Measurements from ENCODE around the gene GAS1.

The GAS1 gene

DNA sequence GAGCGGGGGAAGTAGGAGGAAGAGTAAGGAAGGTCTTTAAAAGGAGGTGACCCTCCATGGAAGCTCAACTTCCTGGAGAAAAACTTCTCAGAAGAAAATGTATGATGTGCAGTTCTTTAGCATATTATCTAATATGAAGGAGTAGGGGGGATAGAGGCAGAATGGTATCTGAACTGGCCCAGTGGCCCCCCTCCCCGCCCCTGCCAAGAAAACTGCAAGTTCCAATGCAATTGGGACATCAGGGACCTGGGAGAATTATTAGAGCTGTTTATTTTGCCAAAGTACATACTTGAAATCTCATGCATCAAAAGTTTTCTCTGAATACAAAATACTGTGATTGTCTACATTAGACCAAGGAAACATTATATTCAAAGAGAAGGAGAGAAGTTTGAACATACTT lies 40.6 kb upstream of the GAS1 start:
- TF ChIP-seq CSDC2 (CRISPR knock-in tag; IDR thresholded peaks at IDR 0.05) (no peak), RARB (CRISPR knock-in tag; IDR thresholded peaks at IDR 0.05) (no peak), ZNF8 (CRISPR knock-in tag; IDR thresholded peaks at IDR 0.05) (no peak), ZC3H10 (CRISPR knock-in tag; IDR thresholded peaks at IDR 0.05) (no peak), GLIS3 (CRISPR knock-in tag; IDR thresholded peaks at IDR 0.05) (no peak), ISL1 (CRISPR knock-in tag; IDR thresholded peaks at IDR 0.05) (no peak), SNAI2 (CRISPR knock-in tag; IDR thresholded peaks at IDR 0.05) (no peak), BACH2 (CRISPR knock-in tag; IDR thresholded peaks at IDR 0.05; ENCODE audit: borderline replicate concordance) (no peak), TOX (CRISPR knock-in tag; IDR thresholded peaks at IDR 0.05; ENCODE audit: borderline replicate concordance) (no peak), ZNF565 (CRISPR knock-in tag; conservative IDR thresholded peaks at IDR 0.05; ENCODE audit: low read depth) (no peak), ZNF70 (CRISPR knock-in tag; IDR thresholded peaks at IDR 0.05) (no peak)
- TF ChIP-seq, protein P1, sequence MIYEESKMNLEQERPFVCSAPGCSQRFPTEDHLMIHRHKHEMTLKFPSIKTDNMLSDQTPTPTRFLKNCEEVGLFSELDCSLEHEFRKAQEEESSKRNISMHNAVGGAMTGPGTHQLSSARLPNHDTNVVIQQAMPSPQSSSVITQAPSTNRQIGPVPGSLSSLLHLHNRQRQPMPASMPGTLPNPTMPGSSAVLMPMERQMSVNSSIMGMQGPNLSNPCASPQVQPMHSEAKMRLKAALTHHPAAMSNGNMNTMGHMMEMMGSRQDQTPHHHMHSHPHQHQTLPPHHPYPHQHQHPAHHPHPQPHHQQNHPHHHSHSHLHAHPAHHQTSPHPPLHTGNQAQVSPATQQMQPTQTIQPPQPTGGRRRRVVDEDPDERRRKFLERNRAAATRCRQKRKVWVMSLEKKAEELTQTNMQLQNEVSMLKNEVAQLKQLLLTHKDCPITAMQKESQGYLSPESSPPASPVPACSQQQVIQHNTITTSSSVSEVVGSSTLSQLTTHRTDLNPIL (CRISPR knock-in tag; IDR thresholded peaks at IDR 0.05; ENCODE audit: low read depth) = no peak
- TF ChIP-seq, protein P2, sequence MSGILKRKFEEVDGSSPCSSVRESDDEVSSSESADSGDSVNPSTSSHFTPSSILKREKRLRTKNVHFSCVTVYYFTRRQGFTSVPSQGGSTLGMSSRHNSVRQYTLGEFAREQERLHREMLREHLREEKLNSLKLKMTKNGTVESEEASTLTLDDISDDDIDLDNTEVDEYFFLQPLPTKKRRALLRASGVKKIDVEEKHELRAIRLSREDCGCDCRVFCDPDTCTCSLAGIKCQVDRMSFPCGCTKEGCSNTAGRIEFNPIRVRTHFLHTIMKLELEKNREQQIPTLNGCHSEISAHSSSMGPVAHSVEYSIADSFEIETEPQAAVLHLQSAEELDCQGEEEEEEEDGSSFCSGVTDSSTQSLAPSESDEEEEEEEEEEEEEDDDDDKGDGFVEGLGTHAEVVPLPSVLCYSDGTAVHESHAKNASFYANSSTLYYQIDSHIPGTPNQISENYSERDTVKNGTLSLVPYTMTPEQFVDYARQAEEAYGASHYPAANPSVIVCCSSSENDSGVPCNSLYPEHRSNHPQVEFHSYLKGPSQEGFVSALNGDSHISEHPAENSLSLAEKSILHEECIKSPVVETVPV (CRISPR knock-in tag; IDR thresholded peaks at IDR 0.05) = no peak
- TF ChIP-seq, protein P3, sequence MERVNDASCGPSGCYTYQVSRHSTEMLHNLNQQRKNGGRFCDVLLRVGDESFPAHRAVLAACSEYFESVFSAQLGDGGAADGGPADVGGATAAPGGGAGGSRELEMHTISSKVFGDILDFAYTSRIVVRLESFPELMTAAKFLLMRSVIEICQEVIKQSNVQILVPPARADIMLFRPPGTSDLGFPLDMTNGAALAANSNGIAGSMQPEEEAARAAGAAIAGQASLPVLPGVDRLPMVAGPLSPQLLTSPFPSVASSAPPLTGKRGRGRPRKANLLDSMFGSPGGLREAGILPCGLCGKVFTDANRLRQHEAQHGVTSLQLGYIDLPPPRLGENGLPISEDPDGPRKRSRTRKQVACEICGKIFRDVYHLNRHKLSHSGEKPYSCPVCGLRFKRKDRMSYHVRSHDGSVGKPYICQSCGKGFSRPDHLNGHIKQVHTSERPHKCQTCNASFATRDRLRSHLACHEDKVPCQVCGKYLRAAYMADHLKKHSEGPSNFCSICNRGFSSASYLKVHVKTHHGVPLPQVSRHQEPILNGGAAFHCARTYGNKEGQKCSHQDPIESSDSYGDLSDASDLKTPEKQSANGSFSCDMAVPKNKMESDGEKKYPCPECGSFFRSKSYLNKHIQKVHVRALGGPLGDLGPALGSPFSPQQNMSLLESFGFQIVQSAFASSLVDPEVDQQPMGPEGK (CRISPR knock-in tag; IDR thresholded peaks at IDR 0.05; ENCODE audit: borderline replicate concordance) = no peak
- no peak for ATAC-seq

DNA sequence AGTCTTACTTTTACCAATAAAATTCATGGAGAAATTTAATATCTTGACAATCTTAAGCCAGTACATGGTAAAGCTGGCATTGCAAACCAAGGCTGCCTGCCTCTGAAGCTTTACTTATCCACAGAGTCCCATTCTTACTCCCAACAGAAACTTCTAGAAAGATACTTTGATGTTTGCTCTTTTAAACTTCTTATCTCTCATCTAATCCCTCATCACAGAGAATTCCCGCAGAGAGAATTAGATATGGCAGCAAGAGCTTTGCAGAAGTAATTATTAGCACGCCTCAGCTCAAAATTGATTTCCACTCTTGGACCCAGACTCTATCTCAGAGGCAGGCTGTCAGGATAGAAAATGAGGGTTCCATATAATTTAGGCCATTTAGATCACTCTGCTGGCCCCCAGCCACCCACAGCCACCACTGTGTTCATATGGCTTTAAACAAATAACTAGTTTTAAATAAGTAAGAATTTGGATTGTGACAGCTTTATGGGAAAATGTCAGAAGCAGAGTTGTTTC lies 37.9 kb upstream of the GAS1 start:
- TF ChIP-seq ZNF8 (CRISPR knock-in tag; IDR thresholded peaks at IDR 0.05) (no peak), OSR1 (CRISPR knock-in tag; IDR thresholded peaks at IDR 0.05) (no peak), RARB (CRISPR knock-in tag; IDR thresholded peaks at IDR 0.05) (no peak), ESRRG (CRISPR knock-in tag; IDR thresholded peaks at IDR 0.05) (no peak)
- TF ChIP-seq, protein P3 (CRISPR knock-in tag; IDR thresholded peaks at IDR 0.05; ENCODE audit: borderline replicate concordance) = no peak
- no peak for ATAC-seq

DNA sequence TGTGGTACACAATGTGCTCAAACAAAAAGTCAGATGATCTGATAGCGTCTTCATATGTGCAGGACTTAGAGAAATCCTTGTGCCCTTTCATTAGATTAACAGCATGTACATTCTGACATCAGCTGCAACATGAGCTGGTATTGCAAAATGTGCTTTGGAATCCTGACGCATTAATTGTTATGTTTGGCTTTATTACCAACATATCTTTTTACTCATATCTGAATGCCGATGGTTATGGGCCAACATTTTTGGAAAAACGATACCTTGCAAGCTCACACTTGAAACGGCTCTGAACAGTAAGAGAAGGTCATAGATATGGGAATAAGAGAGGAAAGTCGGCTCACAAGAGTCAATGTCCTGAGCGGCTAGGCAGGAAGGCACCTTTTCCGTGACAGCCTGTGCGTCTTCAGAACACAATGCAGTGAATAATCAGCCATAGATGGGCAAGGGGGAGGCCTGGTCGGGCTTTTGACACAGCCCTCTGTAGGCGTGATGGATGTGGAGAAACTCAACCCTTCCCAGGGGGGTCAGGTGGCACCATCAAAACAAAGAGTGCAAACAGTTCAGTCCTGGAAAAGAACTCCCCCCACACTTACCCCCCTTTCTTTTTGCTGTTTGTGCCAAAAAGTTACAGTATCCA lies 36.4 kb upstream of the GAS1 start:
- ATAC-seq = peak; percentile 81
- TF ChIP-seq ESRRG (CRISPR knock-in tag; IDR thresholded peaks at IDR 0.05) (no peak), ISL1 (CRISPR knock-in tag; IDR thresholded peaks at IDR 0.05) (0 out of 2 replicates have a peak, but pooled peaks have one; percentile 66), TOX (CRISPR knock-in tag; IDR thresholded peaks at IDR 0.05; ENCODE audit: borderline replicate concordance) (peak; percentile 72; the same call in 1 of the 2 replicates)
- TF ChIP-seq, protein P4, sequence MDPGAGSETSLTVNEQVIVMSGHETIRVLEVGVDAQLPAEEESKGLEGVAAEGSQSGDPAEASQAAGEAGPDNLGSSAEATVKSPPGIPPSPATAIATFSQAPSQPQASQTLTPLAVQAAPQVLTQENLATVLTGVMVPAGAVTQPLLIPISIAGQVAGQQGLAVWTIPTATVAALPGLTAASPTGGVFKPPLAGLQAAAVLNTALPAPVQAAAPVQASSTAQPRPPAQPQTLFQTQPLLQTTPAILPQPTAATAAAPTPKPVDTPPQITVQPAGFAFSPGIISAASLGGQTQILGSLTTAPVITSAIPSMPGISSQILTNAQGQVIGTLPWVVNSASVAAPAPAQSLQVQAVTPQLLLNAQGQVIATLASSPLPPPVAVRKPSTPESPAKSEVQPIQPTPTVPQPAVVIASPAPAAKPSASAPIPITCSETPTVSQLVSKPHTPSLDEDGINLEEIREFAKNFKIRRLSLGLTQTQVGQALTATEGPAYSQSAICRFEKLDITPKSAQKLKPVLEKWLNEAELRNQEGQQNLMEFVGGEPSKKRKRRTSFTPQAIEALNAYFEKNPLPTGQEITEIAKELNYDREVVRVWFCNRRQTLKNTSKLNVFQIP (CRISPR knock-in tag; IDR thresholded peaks at IDR 0.05; ENCODE audit: borderline replicate concordance, low read depth) = no peak

DNA sequence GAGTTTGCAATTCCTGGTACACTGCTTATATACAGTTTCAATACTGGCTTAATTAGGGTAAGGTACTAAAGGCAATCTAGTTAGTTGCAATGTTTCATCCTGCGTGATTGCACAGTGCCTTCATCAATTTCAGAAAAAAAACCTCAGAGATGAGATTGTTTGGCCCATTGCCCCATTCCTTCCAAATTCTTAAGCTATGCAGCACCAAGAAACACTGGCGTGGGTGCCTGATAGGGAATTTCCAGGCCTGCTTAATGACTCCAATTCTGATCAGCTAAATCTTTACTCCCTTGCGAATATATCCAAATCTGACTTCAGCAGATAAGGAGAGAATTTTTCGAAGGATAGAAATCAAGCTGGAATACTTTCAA lies 35.9 kb upstream of the GAS1 start:
- peak; percentile 43 for ATAC-seq
- no peak for TF ChIP-seq TOX (CRISPR knock-in tag; IDR thresholded peaks at IDR 0.05; ENCODE audit: borderline replicate concordance)
- TF ChIP-seq ISL1 (CRISPR knock-in tag; IDR thresholded peaks at IDR 0.05) = peak; percentile 69; the same call in 1 of the 2 replicates

DNA sequence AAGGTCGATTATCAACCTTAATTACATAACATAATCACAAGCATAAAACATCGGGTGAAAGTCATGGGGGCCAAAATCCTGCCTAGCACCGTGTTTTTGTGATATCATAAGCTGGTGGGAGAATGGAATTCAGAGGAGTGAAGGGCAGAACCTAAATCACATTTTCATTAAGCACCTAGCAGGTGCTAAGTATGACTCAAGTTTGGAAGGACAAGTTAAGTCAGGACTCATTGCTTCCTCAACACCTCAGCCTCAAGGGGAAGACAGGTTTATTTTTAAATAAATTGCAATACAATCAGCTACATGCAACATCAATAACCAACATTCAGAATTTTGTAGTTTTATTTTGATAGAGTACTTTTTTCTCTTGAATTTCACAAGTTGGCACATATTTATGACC lies 33.5 kb upstream of the GAS1 start:
- no peak for ATAC-seq
- no peak for TF ChIP-seq GLIS3 (CRISPR knock-in tag; IDR thresholded peaks at IDR 0.05)
- TF ChIP-seq ARNTL (CRISPR knock-in tag; IDR thresholded peaks at IDR 0.05; ENCODE audit: borderline replicate concordance, low read depth) = no peak
- TF ChIP-seq ZNF565 (CRISPR knock-in tag; conservative IDR thresholded peaks at IDR 0.05; ENCODE audit: low read depth) = no peak
- TF ChIP-seq, protein P5, sequence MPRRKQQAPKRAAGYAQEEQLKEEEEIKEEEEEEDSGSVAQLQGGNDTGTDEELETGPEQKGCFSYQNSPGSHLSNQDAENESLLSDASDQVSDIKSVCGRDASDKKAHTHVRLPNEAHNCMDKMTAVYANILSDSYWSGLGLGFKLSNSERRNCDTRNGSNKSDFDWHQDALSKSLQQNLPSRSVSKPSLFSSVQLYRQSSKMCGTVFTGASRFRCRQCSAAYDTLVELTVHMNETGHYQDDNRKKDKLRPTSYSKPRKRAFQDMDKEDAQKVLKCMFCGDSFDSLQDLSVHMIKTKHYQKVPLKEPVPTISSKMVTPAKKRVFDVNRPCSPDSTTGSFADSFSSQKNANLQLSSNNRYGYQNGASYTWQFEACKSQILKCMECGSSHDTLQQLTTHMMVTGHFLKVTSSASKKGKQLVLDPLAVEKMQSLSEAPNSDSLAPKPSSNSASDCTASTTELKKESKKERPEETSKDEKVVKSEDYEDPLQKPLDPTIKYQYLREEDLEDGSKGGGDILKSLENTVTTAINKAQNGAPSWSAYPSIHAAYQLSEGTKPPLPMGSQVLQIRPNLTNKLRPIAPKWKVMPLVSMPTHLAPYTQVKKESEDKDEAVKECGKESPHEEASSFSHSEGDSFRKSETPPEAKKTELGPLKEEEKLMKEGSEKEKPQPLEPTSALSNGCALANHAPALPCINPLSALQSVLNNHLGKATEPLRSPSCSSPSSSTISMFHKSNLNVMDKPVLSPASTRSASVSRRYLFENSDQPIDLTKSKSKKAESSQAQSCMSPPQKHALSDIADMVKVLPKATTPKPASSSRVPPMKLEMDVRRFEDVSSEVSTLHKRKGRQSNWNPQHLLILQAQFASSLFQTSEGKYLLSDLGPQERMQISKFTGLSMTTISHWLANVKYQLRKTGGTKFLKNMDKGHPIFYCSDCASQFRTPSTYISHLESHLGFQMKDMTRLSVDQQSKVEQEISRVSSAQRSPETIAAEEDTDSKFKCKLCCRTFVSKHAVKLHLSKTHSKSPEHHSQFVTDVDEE (CRISPR knock-in tag; IDR thresholded peaks at IDR 0.05) = no peak
- TF ChIP-seq, protein P3 (CRISPR knock-in tag; IDR thresholded peaks at IDR 0.05; ENCODE audit: borderline replicate concordance) = no peak
- TF ChIP-seq TCF4 (CRISPR knock-in tag; IDR thresholded peaks at IDR 0.05; ENCODE audit: borderline replicate concordance) = no peak

Measured in SK-N-SH treated with all-trans-retinoic acid at 6 μM for 48 hours (cell line).